ENCODE results near the gene GRK4. TPM values are rescaled to one million over a fixed set of nuclear protein-coding genes. Genes with fewer than 3 reads are reported as not detected.

GRK4 gene
- total and polyA plus RNA-seq, 2 of the 4 experiments (the other 2 are of a cell fraction): 1.6 to 2.2 TPM

GRCh38 chr4:2977211-2978088, 14.1 kb downstream of the GRK4 start:
- TF ChIP-seq FOS (IDR thresholded peaks at IDR 0.05; ENCODE audit: low read depth, low read length): 0 out of 2 replicates have a peak, but pooled peaks have one; percentile 9
- TF ChIP-seq, protein P1, sequence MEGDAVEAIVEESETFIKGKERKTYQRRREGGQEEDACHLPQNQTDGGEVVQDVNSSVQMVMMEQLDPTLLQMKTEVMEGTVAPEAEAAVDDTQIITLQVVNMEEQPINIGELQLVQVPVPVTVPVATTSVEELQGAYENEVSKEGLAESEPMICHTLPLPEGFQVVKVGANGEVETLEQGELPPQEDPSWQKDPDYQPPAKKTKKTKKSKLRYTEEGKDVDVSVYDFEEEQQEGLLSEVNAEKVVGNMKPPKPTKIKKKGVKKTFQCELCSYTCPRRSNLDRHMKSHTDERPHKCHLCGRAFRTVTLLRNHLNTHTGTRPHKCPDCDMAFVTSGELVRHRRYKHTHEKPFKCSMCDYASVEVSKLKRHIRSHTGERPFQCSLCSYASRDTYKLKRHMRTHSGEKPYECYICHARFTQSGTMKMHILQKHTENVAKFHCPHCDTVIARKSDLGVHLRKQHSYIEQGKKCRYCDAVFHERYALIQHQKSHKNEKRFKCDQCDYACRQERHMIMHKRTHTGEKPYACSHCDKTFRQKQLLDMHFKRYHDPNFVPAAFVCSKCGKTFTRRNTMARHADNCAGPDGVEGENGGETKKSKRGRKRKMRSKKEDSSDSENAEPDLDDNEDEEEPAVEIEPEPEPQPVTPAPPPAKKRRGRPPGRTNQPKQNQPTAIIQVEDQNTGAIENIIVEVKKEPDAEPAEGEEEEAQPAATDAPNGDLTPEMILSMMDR (conservative IDR thresholded peaks at IDR 0.05; ENCODE audit: low read depth, low read length): no peak
- H2BK120ac ChIP-seq (ENCODE audit: low read depth, low read length): no peak overlapping the region
- no peak overlapping the region for H2AK9ac ChIP-seq (replicated peaks; ENCODE audit: low read depth, low read length, poor library complexity)
- H4K5ac ChIP-seq (ENCODE audit: low read depth, low read length): no peak overlapping the region
- no peak overlapping the region for H2BK5ac ChIP-seq (ENCODE audit: low read depth, low read length, poor library complexity, severe bottlenecking)
- H4K91ac ChIP-seq (ENCODE audit: insufficient read depth, low read depth, low read length): no peak overlapping the region
- no peaks in the 10 kb centered on the region for H3K9me1 ChIP-seq (ENCODE audit: insufficient read depth, low read length)
- H2AFZ ChIP-seq (replicated peaks; ENCODE audit: low read length, poor library complexity): peak overlapping the region; percentile 63
- ATAC-seq (ENCODE audit: low read depth): peak; percentile 57
- H3K9ac ChIP-seq (ENCODE audit: low read depth, low read length): no peak overlapping the region
- H3K4ac ChIP-seq (ENCODE audit: low read depth, low read length): no peak overlapping the region
- 78% methylated on average over 3 of the region's 14 CpGs; no CpG with 5 or more reads in 1 of the 2 experiments for WGBS, 2 experiments (ENCODE audit: extremely low coverage in 2 of 2, insufficient read length in 1 of 2)
- no peaks in the 10 kb centered on the region for H3K36me3 ChIP-seq (ENCODE audit: control insufficient read depth, insufficient read depth, low read length)
- no peak overlapping the region for H2BK20ac ChIP-seq (ENCODE audit: low read depth, low read length)
- BruUV-seq (replicated peaks): no TSS peak
- DNase-seq: peak; percentile 56
- no peak overlapping the region for H3K4me3 ChIP-seq (ENCODE audit: insufficient read depth, low read depth, low read length)
- H3K18ac ChIP-seq (ENCODE audit: low read depth, low read length): no peak overlapping the region
- in situ Hi-C loops (cut with MboI; ENCODE audit: low sequenced_read_pairs): no loop called here
- no peak overlapping the region for H2AK5ac ChIP-seq (ENCODE audit: low read depth, low read length)
- dilution Hi-C loops (cut with HindIII; ENCODE audit: low sequenced_read_pairs, unreplicated experiment): no loop called here
- no peak overlapping the region for H2BK15ac ChIP-seq (ENCODE audit: low read depth, low read length)
- POLR2A ChIA-PET (ENCODE audit: unreplicated experiment): no interaction called here
- no peaks in the 10 kb centered on the region for H3K79me1 ChIP-seq (ENCODE audit: low read depth in 1 of 2, low read length in 2 of 2)
- intact Hi-C loops (cut with micrococcal nuclease): loop anchor here (1.0 kb wide), 1 partner anchor 60 kb away; no protein-coding TSS in a partner anchor
- no peak overlapping the region for H3K27ac ChIP-seq (ENCODE audit: insufficient read depth, low read length)
- H3K14ac ChIP-seq (replicated peaks; ENCODE audit: low read depth, low read length): no peak overlapping the region
- H4K8ac ChIP-seq (ENCODE audit: low read depth in 2 of 2, low read length in 2 of 2): no peak overlapping the region
- no peaks in the 10 kb centered on the region for H4K20me1 ChIP-seq (ENCODE audit: insufficient read depth, low read length)
- peaks cover 12% of the 10 kb centered on the region for H3K9me3 ChIP-seq (ENCODE audit: control insufficient read depth, insufficient read depth, low read length)
- no peaks in the 10 kb centered on the region; the same call in none of the 2 replicates for H3K27me3 ChIP-seq (ENCODE audit: control insufficient read depth, insufficient read depth, low read length)
- no peak overlapping the region for H3K56ac ChIP-seq (ENCODE audit: extremely low read depth, insufficient read depth, low read length)
- no peaks in the 10 kb centered on the region for H3K4me1 ChIP-seq (ENCODE audit: control insufficient read depth, insufficient read depth, low read length)
- no peak overlapping the region for H3K4me2 ChIP-seq (ENCODE audit: low read depth, low read length)
- H3K23ac ChIP-seq (ENCODE audit: low read depth, low read length): no peak overlapping the region
- CTCF ChIA-PET: interaction anchor here (0.8 to 3.3 kb wide), 7 partner anchors 13 to 59 kb away, joined by 3 to 12 read pairs (median 7); partner anchors contain the start of genes GRK4 and NOP14
